Measurements from ENCODE around the gene SFRP4. TPM values are rescaled to one million over a fixed set of nuclear protein-coding genes. Genes with fewer than 3 reads are reported as not detected.

Gene SFRP4
- total and polyA plus RNA-seq, 9 donors = 42.3 to 146 (median 81.5) TPM

DNA sequence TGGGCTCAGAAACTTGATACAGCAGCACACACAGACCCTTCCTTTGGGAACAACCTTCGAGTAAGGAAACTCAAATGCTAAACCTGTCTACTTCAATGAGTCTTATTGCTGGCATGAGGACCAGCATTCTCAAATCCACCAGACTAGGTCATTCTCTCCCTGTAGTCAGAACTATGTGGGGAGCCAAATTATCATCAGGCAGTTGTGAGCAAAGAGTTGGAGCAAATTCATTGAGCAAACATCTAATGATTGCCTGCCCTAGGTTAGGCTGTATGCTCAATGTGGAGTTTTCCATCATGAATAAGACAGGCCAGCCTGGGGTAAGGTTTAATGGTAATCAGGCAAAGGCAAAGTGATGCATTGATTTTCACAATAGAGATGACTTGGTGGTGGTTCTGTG is 7.4 kb upstream of the SFRP4 start:
- intact Hi-C loops (cut with DNase I) = no loop called here
- Histone ChIP-seq H3K9me3 (no peaks in the 10 kb centered on the region), H3K27ac (peak overlapping the region in 1 of 2 donors; percentile 50), H3K36me3 (no peaks in the 10 kb centered on the region), H3K4me1 (ENCODE audit: insufficient read depth) (peaks cover 24% of the 10 kb centered on the region), H3K4me3 (no peak overlapping the region), H3K27me3 (no peaks in the 10 kb centered on the region)
- no peak for TF ChIP-seq POLR2A (IDR thresholded peaks at IDR 0.05)
- no peak for TF ChIP-seq EP300 (IDR thresholded peaks at IDR 0.05)
- no peak for TF ChIP-seq CTCF (IDR thresholded peaks at IDR 0.05)
- DNase-seq = no peak
- WGBS, 3 donors = 82 to 91% (median 85%) methylated on average over 1 of the region's 1 CpG

- DNase-seq = no peak
- 34 to 59% (median 37%) methylated on average over 4 of the region's 4 CpGs for WGBS, 3 donors
- H3K9me3 ChIP-seq = no peaks in the 10 kb centered on the region
- no peaks in the 10 kb centered on the region for H3K27me3 ChIP-seq
- intact Hi-C loops (cut with DNase I) = no loop called here
- H3K27ac ChIP-seq = peak overlapping the region in 1 of 2 donors; percentile 90
- no peak for TF ChIP-seq POLR2A (IDR thresholded peaks at IDR 0.05)
- TF ChIP-seq EP300 (IDR thresholded peaks at IDR 0.05) = no peak
- TF ChIP-seq CTCF (IDR thresholded peaks at IDR 0.05) = no peak
- no peaks in the 10 kb centered on the region for H3K36me3 ChIP-seq
- peak overlapping the region; percentile 79 for H3K4me3 ChIP-seq
- peaks cover 17% of the 10 kb centered on the region for H3K4me1 ChIP-seq (ENCODE audit: insufficient read depth)
Measured at GRCh38 chr7:37921876-37922275, 5.3 kb upstream of the SFRP4 start.

DNA sequence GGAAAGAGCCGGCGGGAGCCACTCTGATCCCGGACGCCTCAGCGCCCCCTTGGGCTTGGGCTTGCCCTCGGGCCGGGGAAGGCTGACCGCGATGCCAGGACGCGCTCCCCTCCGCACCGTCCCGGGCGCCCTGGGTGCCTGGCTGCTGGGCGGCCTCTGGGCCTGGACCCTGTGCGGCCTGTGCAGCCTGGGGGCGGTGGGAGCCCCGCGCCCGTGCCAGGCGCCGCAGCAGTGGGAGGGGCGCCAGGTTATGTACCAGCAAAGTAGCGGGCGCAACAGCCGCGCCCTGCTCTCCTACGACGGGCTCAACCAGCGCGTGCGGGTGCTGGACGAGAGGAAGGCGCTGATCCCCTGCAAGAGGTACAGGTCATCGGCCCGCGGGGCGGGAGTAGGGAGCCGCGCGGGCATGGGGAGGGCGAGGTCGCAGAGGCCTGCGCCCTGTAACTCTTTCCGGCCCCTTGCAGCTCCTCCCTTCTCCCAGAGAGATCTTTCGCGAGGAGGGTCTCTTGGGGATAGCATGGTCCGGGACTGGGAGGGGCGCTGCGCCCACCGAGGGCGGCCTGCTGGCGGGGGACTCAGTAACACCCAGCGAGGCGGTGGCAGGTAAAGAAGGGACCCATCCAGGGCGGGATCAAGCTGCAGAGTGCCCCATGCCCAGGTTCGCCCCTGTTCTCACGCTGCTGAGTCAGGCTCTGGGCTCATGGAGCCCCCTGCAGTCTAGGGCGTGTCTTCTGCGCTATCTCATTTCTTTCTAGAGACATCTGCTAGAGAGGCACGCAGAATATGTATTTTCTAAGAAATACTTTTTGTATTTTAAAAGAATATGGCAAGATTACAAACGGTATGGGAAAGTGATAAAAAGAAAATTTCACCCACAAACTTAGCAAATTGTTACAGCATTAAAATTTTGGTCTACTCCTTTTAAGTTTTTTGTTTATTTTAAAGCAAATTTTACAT is 4.5 kb upstream of the SFRP4 start:
- Histone ChIP-seq H3K36me3 (no peaks in the 10 kb centered on the region), H3K4me3 (peak overlapping the region; percentile 79), H3K27ac (peak overlapping the region; percentile 82 to 90), H3K27me3 (no peaks in the 10 kb centered on the region), H3K9me3 (no peaks in the 10 kb centered on the region), H3K4me1 (ENCODE audit: insufficient read depth) (peaks cover 16% of the 10 kb centered on the region)
- DNase-seq = peak; percentile 55 to 75 (median 71)
- 1% methylated on average over 46 to 63 of the region's 63 CpGs for WGBS, 3 donors
- peak in 1 of 3 donors; percentile 9 for TF ChIP-seq CTCF (IDR thresholded peaks at IDR 0.05)
- no peak for TF ChIP-seq EP300 (IDR thresholded peaks at IDR 0.05)
- intact Hi-C loops (cut with DNase I) = no loop called here

GRCh38 chr7:37920305-37920848 is 3.8 kb upstream of the SFRP4 start, which contains the start of gene EPDR1:
Gene EPDR1 (plus strand): TSS chr7:37920640. CDS start chr7:37920940, 300 bp downstream.
- Histone ChIP-seq H3K4me1 (ENCODE audit: insufficient read depth) (peaks cover 16% of the 10 kb centered on the region), H3K27me3 (no peaks in the 10 kb centered on the region), H3K36me3 (no peaks in the 10 kb centered on the region), H3K9me3 (no peaks in the 10 kb centered on the region), H3K27ac (peak within 1 kb of the TSS; percentile 82 to 90), H3K4me3 (peak within 1 kb of the TSS; percentile 79)
- WGBS, 3 donors = 9 to 12% (median 10%) methylated on average over 22 of the region's 22 CpGs
- intact Hi-C loops (cut with DNase I) = no loop called here
- no peak for TF ChIP-seq EP300 (IDR thresholded peaks at IDR 0.05)
- TF ChIP-seq CTCF (IDR thresholded peaks at IDR 0.05) = peak in 1 of 3 donors; percentile 2
- peak in 2 of 5 donors; percentile 57 to 62 for DNase-seq
